Measurements from ENCODE around the gene VIPR1. TPM values are rescaled to one million over a fixed set of nuclear protein-coding genes. Genes with fewer than 3 reads are reported as not detected.

Gene VIPR1
- total RNA-seq, 1 donor from 2014 or later: 6.1 TPM

DNA sequence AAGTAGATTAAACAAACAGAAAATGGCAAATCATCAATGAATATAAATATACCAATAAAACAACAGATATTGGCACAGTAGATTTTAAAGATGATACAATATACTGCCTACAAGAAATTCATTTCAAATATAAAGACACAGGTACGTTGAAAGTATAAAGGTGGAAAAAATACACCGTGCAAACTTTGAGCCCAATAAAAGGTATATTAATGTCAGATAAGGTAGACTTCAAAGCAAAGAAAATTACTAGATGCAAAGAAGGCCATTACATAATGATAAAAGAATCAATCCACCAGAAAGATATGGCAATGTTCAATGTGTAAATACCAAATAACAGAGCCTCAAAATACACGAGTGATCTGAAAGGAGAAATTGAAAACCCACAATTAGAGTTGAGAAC, 34.3 kb upstream of the VIPR1 start:
- Mint-ChIP-seq H3K36me3 (ENCODE audit: low read depth) (no peaks in the 10 kb centered on the region), H3K27ac (ENCODE audit: unreplicated experiment) (no peak overlapping the region), H3K4me1 (ENCODE audit: low read depth) (peaks cover 4% of the 10 kb centered on the region)

DNA sequence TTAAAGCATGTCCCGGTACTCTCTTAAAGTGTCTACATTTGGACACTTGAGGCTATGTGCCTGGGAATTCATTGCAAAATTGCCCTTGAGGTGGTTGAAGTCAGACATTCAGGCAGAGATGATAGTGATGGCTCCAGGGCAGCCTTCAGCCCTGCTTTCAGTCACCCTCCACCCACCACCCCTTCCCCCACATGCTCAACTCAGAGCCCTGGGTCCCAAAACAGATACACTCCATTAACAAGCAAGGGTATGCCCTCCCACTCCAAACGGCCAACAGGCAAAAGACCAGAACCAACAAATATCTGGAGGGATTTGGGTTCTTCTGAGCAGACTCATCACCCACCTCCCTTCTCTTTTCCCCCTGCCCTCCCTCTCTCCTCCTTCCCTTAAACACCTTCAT, 29.9 kb upstream of the VIPR1 start:
- TF ChIP-seq, protein P1, sequence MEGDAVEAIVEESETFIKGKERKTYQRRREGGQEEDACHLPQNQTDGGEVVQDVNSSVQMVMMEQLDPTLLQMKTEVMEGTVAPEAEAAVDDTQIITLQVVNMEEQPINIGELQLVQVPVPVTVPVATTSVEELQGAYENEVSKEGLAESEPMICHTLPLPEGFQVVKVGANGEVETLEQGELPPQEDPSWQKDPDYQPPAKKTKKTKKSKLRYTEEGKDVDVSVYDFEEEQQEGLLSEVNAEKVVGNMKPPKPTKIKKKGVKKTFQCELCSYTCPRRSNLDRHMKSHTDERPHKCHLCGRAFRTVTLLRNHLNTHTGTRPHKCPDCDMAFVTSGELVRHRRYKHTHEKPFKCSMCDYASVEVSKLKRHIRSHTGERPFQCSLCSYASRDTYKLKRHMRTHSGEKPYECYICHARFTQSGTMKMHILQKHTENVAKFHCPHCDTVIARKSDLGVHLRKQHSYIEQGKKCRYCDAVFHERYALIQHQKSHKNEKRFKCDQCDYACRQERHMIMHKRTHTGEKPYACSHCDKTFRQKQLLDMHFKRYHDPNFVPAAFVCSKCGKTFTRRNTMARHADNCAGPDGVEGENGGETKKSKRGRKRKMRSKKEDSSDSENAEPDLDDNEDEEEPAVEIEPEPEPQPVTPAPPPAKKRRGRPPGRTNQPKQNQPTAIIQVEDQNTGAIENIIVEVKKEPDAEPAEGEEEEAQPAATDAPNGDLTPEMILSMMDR (IDR thresholded peaks at IDR 0.05): no peak
- Mint-ChIP-seq H3K27ac (ENCODE audit: unreplicated experiment) (no peak overlapping the region), H3K9me3 (ENCODE audit: low read depth) (no peaks in the 10 kb centered on the region), H3K4me3 (ENCODE audit: unreplicated experiment) (no peak overlapping the region), H3K4me1 (ENCODE audit: low read depth) (peaks cover 25% of the 10 kb centered on the region), H3K36me3 (ENCODE audit: low read depth) (no peaks in the 10 kb centered on the region), H3K27me3 (ENCODE audit: low read depth) (peaks cover 12% of the 10 kb centered on the region)
- no peak for DNase-seq (ENCODE audit: low spot score)

More for the DNA sequence above, 34.3 kb upstream of the VIPR1 start:
- Mint-ChIP-seq H3K27me3 (ENCODE audit: low read depth) (peaks cover 5% of the 10 kb centered on the region), H3K4me3 (ENCODE audit: unreplicated experiment) (no peak overlapping the region), H3K9me3 (ENCODE audit: low read depth) (peaks cover 3% of the 10 kb centered on the region)
- no peak for DNase-seq (ENCODE audit: low spot score)
- TF ChIP-seq, protein P1 (IDR thresholded peaks at IDR 0.05): no peak

DNA sequence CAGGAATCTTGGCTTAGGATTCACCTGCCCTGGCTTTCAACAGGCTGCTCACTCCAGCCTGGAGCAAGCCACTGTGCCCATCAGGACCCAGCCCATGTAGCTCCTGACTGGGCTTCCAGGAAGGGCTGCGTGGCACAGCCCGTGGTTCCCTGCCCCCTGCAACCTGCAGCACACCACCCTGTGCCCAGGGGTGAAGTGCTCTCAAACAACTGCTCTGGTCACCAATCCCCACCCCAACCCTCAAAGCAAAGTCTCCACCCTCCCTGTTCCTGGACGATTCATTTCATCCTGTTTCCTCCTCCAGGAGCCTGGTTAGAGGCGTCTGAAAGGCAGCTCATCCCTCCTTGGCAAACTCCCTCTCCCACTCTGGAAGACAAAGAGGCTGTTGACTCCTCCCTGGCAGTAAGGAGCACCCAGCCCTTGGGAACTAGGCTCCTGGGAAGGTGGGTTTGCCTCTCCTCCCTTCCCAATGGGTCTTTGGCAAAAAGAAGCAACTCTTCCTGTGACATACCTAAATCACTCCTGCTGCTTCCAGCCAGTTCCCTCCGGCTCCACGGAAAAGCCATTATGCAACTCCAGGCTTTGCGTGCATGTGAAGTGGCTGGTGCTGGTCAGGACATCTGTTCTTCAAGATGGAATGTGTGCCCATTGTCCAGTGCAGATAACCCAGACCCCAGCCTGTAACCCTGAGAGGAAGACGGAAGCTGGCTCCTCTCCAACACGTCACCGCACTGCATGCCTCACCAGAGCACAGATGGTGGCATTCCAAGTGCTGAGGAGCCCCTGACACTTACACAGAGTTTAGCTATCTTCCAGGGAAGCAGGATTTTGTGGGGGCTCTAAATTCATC, 29.1 kb upstream of the VIPR1 start:
- H3K4me3 Mint-ChIP-seq (ENCODE audit: unreplicated experiment): no peak overlapping the region
- DNase-seq (ENCODE audit: low spot score): no peak
- no peaks in the 10 kb centered on the region for H3K36me3 Mint-ChIP-seq (ENCODE audit: low read depth)
- TF ChIP-seq, protein P1 (IDR thresholded peaks at IDR 0.05): no peak
- H3K4me1 Mint-ChIP-seq (ENCODE audit: low read depth): peaks cover 25% of the 10 kb centered on the region
- peaks cover 12% of the 10 kb centered on the region for H3K27me3 Mint-ChIP-seq (ENCODE audit: low read depth)
- no peaks in the 10 kb centered on the region for H3K9me3 Mint-ChIP-seq (ENCODE audit: low read depth)
- no peak overlapping the region for H3K27ac Mint-ChIP-seq (ENCODE audit: unreplicated experiment)

DNA sequence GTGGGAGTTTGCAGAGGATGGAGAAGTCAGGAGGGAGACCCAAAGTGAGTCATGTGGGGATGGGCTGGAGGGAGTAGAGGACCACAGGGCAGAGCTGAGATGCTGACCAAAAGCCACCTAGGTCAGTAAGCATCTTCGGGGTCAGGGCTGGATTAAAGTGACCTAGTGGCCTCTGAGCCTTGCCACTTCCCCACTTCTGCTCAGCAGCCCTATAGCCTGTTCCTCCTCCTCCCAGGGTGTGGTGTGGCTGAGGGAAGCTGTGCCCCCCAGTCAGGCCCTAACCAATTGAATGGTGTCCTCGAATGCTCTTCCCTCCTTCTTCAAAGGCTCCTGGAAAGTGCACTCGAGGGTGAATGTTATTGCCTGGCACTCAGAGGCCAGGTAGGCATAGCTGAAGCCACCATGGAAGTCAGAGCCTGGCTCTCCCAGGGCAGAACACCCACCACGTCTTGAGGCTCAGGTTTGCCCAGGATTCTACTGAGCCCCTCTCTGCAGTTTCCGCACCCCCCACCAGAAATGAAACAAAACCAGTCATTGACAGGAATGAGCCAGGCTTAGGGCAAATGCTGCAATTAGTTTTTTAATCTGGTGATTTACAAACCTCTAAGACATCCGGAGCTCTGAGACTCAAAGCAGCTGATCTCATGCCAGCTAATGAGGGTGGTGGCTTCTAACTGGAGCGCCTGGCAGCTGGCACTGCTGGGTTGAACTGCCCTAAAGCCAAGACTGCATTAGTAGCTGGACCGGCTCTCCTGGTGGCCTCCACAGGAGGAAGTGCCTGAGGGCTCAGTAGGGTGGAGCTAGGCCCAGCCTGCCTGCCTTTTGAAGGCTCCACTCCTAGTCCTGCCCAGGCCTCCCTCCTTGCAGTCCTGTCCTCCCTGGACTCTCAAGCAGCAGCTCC, 26.0 kb upstream of the VIPR1 start:
- peaks cover 16% of the 10 kb centered on the region for H3K27me3 Mint-ChIP-seq (ENCODE audit: low read depth)
- H3K4me3 Mint-ChIP-seq (ENCODE audit: unreplicated experiment): no peak overlapping the region
- TF ChIP-seq, protein P1 (IDR thresholded peaks at IDR 0.05): no peak
- H3K4me1 Mint-ChIP-seq (ENCODE audit: low read depth): peaks cover 40% of the 10 kb centered on the region
- H3K27ac Mint-ChIP-seq (ENCODE audit: unreplicated experiment): peak overlapping the region; percentile 11
- H3K9me3 Mint-ChIP-seq (ENCODE audit: low read depth): peaks cover 8% of the 10 kb centered on the region
- peaks cover 4% of the 10 kb centered on the region for H3K36me3 Mint-ChIP-seq (ENCODE audit: low read depth)
- no peak for DNase-seq (ENCODE audit: low spot score)

DNA sequence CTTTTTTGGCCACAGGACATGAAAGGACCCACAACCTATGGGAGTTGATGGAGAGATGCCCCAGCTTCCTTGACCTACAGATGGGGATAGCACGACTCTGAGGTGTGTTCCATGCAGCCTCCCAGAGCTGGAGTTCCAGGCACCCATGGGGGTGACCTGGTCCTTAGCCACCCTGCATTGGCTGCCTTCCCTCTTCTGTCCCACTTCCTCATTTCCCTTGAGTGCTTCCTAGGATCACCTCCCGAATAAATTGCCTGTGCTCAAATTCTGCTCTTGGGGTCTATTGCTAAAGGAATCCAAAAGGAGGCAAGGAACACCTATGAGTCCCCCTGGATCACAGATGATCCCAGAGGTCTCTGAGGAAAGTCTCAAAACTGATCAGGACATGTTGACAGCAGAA, 24.7 kb upstream of the VIPR1 start:
- no peak for DNase-seq (ENCODE audit: low spot score)
- TF ChIP-seq, protein P1 (IDR thresholded peaks at IDR 0.05): no peak
- Mint-ChIP-seq H3K9me3 (ENCODE audit: low read depth) (peaks cover 17% of the 10 kb centered on the region), H3K36me3 (ENCODE audit: low read depth) (peaks cover 8% of the 10 kb centered on the region), H3K27ac (ENCODE audit: unreplicated experiment) (no peak overlapping the region), H3K4me3 (ENCODE audit: unreplicated experiment) (no peak overlapping the region), H3K27me3 (ENCODE audit: low read depth) (peaks cover 16% of the 10 kb centered on the region), H3K4me1 (ENCODE audit: low read depth) (peaks cover 40% of the 10 kb centered on the region)

All from chondrocyte (in vitro differentiated cells).